ENCODE measurements around the gene CLRN2.

CLRN2 gene

DNA sequence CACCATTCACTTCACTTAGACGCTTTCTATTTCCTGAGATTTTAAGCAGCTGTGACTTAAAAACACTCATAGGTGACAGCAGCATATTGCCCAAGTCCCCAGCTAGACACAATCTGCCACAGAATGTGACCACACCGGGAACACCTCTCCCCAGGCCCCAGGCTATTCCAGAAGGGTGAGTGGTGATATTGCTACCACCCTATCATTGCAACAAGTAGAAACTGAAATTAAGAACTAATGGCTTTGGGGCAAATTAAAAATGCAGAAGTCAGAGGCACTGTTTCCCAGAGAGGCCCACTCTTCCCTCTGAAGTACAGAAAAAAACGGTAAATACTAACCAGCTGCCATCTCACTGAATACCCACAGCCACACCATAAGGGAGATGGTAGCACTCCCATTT, 38.1 kb upstream of the CLRN2 start:
- Histone ChIP-seq H3K4me2 (no peak overlapping the region), H3K4me3 (IDR thresholded peaks at IDR 0.05; ENCODE audit: insufficient read depth, low read depth, low read length) (no peak overlapping the region), H2AFZ (ENCODE audit: low read depth) (no peak overlapping the region), H3K27me3 (ENCODE audit: insufficient read depth, low read depth) (no peaks in the 10 kb centered on the region), H3K79me2 (ENCODE audit: insufficient read depth, low read depth) (no peaks in the 10 kb centered on the region), H3K9ac (no peak overlapping the region), H3K27ac (no peak overlapping the region), H3K36me3 (ENCODE audit: insufficient read depth) (no peaks in the 10 kb centered on the region), H3K4me1 (ENCODE audit: low read depth, poor library complexity, severe bottlenecking) (no peaks in the 10 kb centered on the region), H4K20me1 (ENCODE audit: insufficient read depth) (no peaks in the 10 kb centered on the region)
- TF ChIP-seq, protein P1, sequence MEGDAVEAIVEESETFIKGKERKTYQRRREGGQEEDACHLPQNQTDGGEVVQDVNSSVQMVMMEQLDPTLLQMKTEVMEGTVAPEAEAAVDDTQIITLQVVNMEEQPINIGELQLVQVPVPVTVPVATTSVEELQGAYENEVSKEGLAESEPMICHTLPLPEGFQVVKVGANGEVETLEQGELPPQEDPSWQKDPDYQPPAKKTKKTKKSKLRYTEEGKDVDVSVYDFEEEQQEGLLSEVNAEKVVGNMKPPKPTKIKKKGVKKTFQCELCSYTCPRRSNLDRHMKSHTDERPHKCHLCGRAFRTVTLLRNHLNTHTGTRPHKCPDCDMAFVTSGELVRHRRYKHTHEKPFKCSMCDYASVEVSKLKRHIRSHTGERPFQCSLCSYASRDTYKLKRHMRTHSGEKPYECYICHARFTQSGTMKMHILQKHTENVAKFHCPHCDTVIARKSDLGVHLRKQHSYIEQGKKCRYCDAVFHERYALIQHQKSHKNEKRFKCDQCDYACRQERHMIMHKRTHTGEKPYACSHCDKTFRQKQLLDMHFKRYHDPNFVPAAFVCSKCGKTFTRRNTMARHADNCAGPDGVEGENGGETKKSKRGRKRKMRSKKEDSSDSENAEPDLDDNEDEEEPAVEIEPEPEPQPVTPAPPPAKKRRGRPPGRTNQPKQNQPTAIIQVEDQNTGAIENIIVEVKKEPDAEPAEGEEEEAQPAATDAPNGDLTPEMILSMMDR (conservative IDR thresholded peaks at IDR 0.05; ENCODE audit: low read depth, low read length), result no peak

DNA sequence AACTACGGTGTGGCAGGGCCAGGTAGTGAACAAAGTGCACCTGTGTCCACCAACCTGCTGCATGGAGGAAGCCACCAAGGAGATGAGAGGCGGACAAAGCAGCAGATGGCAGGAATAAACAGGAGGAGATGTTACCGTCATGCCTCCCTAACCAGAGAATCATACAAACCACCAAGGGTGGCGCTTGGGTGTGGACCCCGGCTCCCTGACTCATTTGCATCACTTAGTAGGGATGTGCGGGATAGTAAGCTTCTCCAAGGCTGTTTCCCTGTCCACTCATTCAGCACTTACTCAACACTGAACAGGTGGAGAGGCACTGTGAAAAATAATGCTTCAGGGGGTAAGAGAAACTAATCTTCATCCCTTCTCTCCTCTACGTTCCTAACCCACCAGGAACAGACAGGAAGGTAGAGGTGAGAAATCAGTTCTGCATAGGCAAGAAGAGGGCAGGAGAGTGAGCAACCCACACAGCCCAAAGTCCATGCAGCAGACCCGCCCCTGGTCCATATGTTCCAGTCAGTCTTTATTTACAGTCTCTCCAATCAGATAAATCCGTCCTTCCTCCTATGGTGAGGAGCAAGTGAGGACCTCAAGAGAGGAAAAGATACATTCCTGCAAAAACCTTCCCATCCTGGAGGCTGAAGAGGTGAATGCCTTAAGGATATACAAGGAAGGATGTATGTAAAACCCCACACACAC, 37.0 kb upstream of the CLRN2 start:
- H3K36me3 ChIP-seq (ENCODE audit: insufficient read depth), result no peaks in the 10 kb centered on the region
- TF ChIP-seq, protein P1 (conservative IDR thresholded peaks at IDR 0.05; ENCODE audit: low read depth, low read length), result no peak
- no peaks in the 10 kb centered on the region for H3K27me3 ChIP-seq (ENCODE audit: insufficient read depth, low read depth)
- no peaks in the 10 kb centered on the region for H3K79me2 ChIP-seq (ENCODE audit: insufficient read depth, low read depth)
- H3K4me1 ChIP-seq (ENCODE audit: low read depth, poor library complexity, severe bottlenecking), result no peaks in the 10 kb centered on the region
- no peak overlapping the region for H3K9ac ChIP-seq
- H4K20me1 ChIP-seq (ENCODE audit: insufficient read depth), result no peaks in the 10 kb centered on the region
- no peak overlapping the region for H3K27ac ChIP-seq
- no peak overlapping the region for H3K4me2 ChIP-seq
- no peak overlapping the region for H2AFZ ChIP-seq (ENCODE audit: low read depth)
- no peak overlapping the region for H3K4me3 ChIP-seq (IDR thresholded peaks at IDR 0.05; ENCODE audit: insufficient read depth, low read depth, low read length)

DNA sequence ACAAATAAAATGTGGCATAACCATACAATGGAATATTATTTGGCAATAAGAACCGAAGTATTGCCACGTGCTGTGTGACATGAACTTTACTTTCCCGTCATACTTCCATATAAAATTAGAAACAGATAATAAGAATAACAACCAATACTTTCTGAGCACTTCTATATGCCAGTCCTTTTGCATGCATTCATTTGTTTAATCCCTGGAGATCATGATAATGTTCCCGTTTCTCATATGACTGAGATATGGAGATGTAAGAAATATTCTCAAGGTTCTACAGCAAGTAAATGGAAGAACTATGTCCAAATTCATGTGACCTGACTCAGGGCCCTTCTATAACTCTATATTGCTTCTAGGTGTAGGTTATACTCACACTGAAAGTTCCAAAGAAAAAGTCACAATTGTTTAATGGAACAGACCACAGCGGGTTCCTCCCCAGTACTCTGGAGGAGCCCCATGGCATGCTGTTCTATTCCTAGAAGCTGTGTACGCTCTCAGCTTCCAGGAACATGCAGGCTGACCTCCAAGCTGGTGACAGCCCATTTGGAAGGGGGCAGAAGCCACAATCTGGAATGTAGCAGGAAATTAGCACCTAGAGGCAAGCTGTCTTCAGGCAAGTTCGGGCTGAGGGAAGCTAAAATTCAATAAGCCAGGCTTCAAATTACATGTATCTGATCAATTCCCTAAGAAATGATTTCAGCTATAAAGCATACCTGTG, 34.6 kb upstream of the CLRN2 start:
- H3K27me3 ChIP-seq (ENCODE audit: insufficient read depth, low read depth), result no peaks in the 10 kb centered on the region
- no peak overlapping the region for H3K4me3 ChIP-seq (IDR thresholded peaks at IDR 0.05; ENCODE audit: insufficient read depth, low read depth, low read length)
- no peaks in the 10 kb centered on the region for H3K4me1 ChIP-seq (ENCODE audit: low read depth, poor library complexity, severe bottlenecking)
- no peak overlapping the region for H3K9ac ChIP-seq
- no peaks in the 10 kb centered on the region for H4K20me1 ChIP-seq (ENCODE audit: insufficient read depth)
- no peak overlapping the region for H3K4me2 ChIP-seq
- no peak overlapping the region for H2AFZ ChIP-seq (ENCODE audit: low read depth)
- no peaks in the 10 kb centered on the region for H3K36me3 ChIP-seq (ENCODE audit: insufficient read depth)
- no peaks in the 10 kb centered on the region for H3K79me2 ChIP-seq (ENCODE audit: insufficient read depth, low read depth)
- TF ChIP-seq, protein P1 (conservative IDR thresholded peaks at IDR 0.05; ENCODE audit: low read depth, low read length), result no peak
- H3K27ac ChIP-seq, result no peak overlapping the region

DNA sequence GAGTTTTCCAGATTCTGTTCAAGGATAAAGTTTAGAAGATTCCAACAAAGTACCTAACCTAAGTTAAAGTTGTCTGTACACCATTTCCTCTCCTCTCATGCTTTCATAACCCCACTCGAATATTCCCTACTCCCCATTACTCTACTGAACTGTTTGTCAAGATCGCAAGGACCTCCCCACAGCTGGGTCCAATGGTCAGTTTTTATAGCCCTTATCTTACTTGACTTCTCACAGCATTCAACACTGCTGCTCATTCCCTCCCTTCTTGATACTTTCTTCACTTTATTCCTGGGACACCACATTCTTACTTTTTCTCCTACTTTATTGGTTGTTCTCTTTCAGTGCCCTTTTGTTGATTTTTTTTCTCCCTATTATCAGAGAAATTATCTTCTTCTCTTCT, 34.0 kb upstream of the CLRN2 start:
- H3K27me3 ChIP-seq (ENCODE audit: insufficient read depth, low read depth), result no peaks in the 10 kb centered on the region
- H3K27ac ChIP-seq, result no peak overlapping the region
- H3K36me3 ChIP-seq (ENCODE audit: insufficient read depth), result no peaks in the 10 kb centered on the region
- H3K4me2 ChIP-seq, result no peak overlapping the region
- H3K4me1 ChIP-seq (ENCODE audit: low read depth, poor library complexity, severe bottlenecking), result no peaks in the 10 kb centered on the region
- no peaks in the 10 kb centered on the region for H4K20me1 ChIP-seq (ENCODE audit: insufficient read depth)
- no peak overlapping the region for H3K9ac ChIP-seq
- TF ChIP-seq, protein P1 (conservative IDR thresholded peaks at IDR 0.05; ENCODE audit: low read depth, low read length), result no peak
- H3K79me2 ChIP-seq (ENCODE audit: insufficient read depth, low read depth), result no peaks in the 10 kb centered on the region
- H3K4me3 ChIP-seq (IDR thresholded peaks at IDR 0.05; ENCODE audit: insufficient read depth, low read depth, low read length), result no peak overlapping the region
- H2AFZ ChIP-seq (ENCODE audit: low read depth), result no peak overlapping the region

Measured in KMS-11 (cell line).